CD4-positive, alpha-beta T cell (primary cell): Measurements from ENCODE around the gene PAIP2B. TPM values are rescaled to one million over a fixed set of nuclear protein-coding genes. Genes with fewer than 3 reads are reported as not detected.
"Not testable (repeated sequence)": the region's sequence is repeated elsewhere in the genome, so short reads cannot be mapped to it uniquely, and the experiment has no call there.

Experiments
- ATAC-seq: fragments of 200-7000 bp; cut with Tn5 transposase; one replicate; pipeline ENCODE4 v1.10.0; 2022; ENCODE audit warnings: mild to moderate bottlenecking; ENCODE audit not compliant: poor library complexity
- CTCF ChIA-PET: fragments of 350-600 bp; sonication (Branson Sonifier 250); formaldehyde crosslinking; loops from one replicate; lab custom pipeline; 2021; ENCODE audit warnings: antibody characterized with exemption, inconsistent platforms; lab: Charles Lee
- POLR2A ChIA-PET: fragments of 350-600 bp; sonication (Branson Sonifier 250); formaldehyde crosslinking; loops from one replicate; lab custom pipeline; 2021; ENCODE audit warnings: antibody characterized with exemption, inconsistent platforms; lab: Charles Lee
- DNase-seq, 14 experiments: peaks; one replicate each; pipeline ENCODE4 v3.0.0-alpha.2; 2013 to 2020; ENCODE audit warnings: mixed read lengths in 2 of 14
- H3K27ac ChIP-seq, 2 donors: one replicate each; pipeline versions ENCODE4 v1.5.1 to v1.7.0; 2013; ENCODE audit warnings: low read length in 2 of 2, low read depth in 1 of 2, mild to moderate bottlenecking in 1 of 2
- H3K27me3 ChIP-seq, 2 experiments: 1 replicate in 1 of 2; 2 replicates in 1 of 2; pipeline versions ENCODE4 v1.6.1 to v1.7.0; 2013; ENCODE audit warnings: low read length in 2 of 2, control low read depth in 1 of 2, mild to moderate bottlenecking in 1 of 2, moderate library complexity in 1 of 2; ENCODE audit not compliant: insufficient read depth in 2 of 2, control insufficient read depth in 1 of 2
- H3K36me3 ChIP-seq: one replicate; pipeline ENCODE4 v1.6.1; 2013; ENCODE audit warnings: low read length, control low read depth; ENCODE audit not compliant: insufficient read depth
- H3K4me1 ChIP-seq: one replicate; pipeline ENCODE4 v1.6.1; 2013; ENCODE audit warnings: low read length, control low read depth; ENCODE audit not compliant: insufficient read depth
- H3K4me3 ChIP-seq: one replicate; pipeline ENCODE4 v1.5.1; 2013; ENCODE audit warnings: mild to moderate bottlenecking, low read length, moderate library complexity
- H3K9me3 ChIP-seq, 2 experiments: 1 replicate in 1 of 2; 2 replicates in 1 of 2; pipeline versions ENCODE4 v1.6.1 to v1.7.0; 2013; ENCODE audit warnings: low read length in 2 of 2, mild to moderate bottlenecking in 2 of 2, control low read depth in 1 of 2, moderate library complexity in 1 of 2; ENCODE audit not compliant: control insufficient read depth in 1 of 2, insufficient read depth in 1 of 2
- H3K27ac Mint-ChIP-seq: one replicate; pipeline ENCODE4 v1.8.0; 2020; ENCODE audit warnings: mixed read lengths
- H3K27me3 Mint-ChIP-seq: one replicate; pipeline ENCODE4 v1.8.0; 2021; ENCODE audit warnings: mixed read lengths
- H3K36me3 Mint-ChIP-seq: one replicate; pipeline ENCODE4 v1.8.0; 2021; ENCODE audit warnings: low read depth, mixed read lengths
- H3K4me1 Mint-ChIP-seq: one replicate; pipeline ENCODE4 v1.8.0; 2021; ENCODE audit warnings: low read depth, mixed read lengths
- H3K4me3 Mint-ChIP-seq: one replicate; pipeline ENCODE4 v1.8.0; 2020; ENCODE audit warnings: mild to moderate bottlenecking, mixed read lengths
- H3K9me3 Mint-ChIP-seq: one replicate; pipeline ENCODE4 v1.8.0; 2020; ENCODE audit warnings: mixed read lengths
- intact Hi-C, 2 experiments: fragments of 100-400 bp; cut with DNase I in 1 of 2; cut with micrococcal nuclease in 1 of 2; formaldehyde crosslinking; loops; one replicate each; pipeline versions ENCODE4 v1.15.1 to v1.9.0; 2023 to 2025; cut with DNase I, micrococcal nuclease
- total RNA-seq, 174 experiments: library from RNA in 2 of 174; stranded (reverse) in 2 of 174; gene quantifications; one replicate each; pipeline ENCODE4 v1.2.3 and lab custom pipeline; 2021 to 2026
- TF ChIP-seq, protein P1 (sequence below): fragments of 200-600 bp; IDR thresholded peaks from one replicate; pipeline ENCODE4 v1.8.0; 2022; ENCODE audit warnings: antibody characterized with exemption, mild to moderate bottlenecking

The PAIP2B gene
- total RNA-seq, 2 experiments from 2014 or later, result 2.3 to 2.5 TPM

DNA sequence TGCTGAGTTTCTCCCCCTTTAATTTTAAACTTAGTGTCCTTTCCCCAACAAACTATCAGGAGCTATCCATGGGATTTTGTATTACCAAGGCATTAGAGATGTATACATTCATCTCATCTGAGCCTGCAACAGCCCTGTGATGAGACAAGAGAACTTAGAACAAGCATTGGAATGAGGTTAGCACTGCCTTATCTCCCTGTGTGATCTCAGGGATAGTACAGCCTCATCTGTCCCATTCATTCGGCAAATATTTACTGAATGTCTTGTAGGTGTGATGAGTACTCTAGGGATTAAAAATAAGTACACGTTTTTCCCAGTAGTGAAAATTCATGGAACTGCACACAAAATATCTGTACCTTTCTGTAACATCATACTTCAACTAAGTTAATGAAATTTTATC is 45.6 kb downstream of the PAIP2B start:
- H3K27ac Mint-ChIP-seq, result no peak overlapping the region
- POLR2A ChIA-PET, result interaction anchor here (0.6 kb wide), 1 partner anchor 11 kb away, joined by 3 read pairs; no protein-coding TSS in a partner anchor

DNA sequence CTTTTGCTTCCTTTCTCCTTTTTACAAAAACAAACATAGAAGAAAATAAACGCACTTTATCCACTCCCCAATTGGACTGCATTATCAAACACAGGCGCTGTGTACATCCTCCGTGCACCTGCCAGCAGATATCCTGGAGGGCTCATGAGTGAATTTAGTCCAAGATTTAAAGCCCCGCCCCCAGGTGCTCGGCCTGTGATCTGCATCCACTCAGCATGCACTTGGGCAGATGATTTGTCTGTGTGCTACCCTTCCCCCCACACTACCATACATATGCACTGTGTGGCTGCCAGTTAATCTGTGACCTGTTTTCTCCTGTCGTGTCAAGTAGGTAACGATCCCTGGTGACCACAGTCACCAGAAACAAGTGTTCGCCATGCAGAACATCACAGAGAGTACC is 48.1 kb downstream of the PAIP2B start:
- H3K27me3 ChIP-seq, H3K9me3 Mint-ChIP-seq, H3K9me3 ChIP-seq, H3K36me3 ChIP-seq, ATAC-seq, H3K4me3 Mint-ChIP-seq, H3K36me3 Mint-ChIP-seq, DNase-seq, H3K27ac Mint-ChIP-seq, CTCF ChIA-PET, POLR2A ChIA-PET, H3K27ac ChIP-seq, H3K27me3 Mint-ChIP-seq, intact Hi-C loops, H3K4me1 ChIP-seq, H3K4me3 ChIP-seq: not testable (repeated sequence)
- peaks cover 17% of the 10 kb centered on the region for H3K4me1 Mint-ChIP-seq

More for the DNA sequence above, 45.6 kb downstream of the PAIP2B start:
- H3K4me3 ChIP-seq, result no peak overlapping the region
- CTCF ChIA-PET, result no interaction called here
- intact Hi-C loops, result no loop called here
- no peak overlapping the region for H3K27ac ChIP-seq
- no peaks in the 10 kb centered on the region for H3K36me3 ChIP-seq
- no peaks in the 10 kb centered on the region for H3K27me3 Mint-ChIP-seq
- H3K9me3 Mint-ChIP-seq, result no peaks in the 10 kb centered on the region
- H3K9me3 ChIP-seq, result no peaks in the 10 kb centered on the region
- no peak for DNase-seq
- H3K4me1 ChIP-seq, result no peaks in the 10 kb centered on the region
- no peak for ATAC-seq
- no peaks in the 10 kb centered on the region for H3K36me3 Mint-ChIP-seq
- TF ChIP-seq, protein P1, sequence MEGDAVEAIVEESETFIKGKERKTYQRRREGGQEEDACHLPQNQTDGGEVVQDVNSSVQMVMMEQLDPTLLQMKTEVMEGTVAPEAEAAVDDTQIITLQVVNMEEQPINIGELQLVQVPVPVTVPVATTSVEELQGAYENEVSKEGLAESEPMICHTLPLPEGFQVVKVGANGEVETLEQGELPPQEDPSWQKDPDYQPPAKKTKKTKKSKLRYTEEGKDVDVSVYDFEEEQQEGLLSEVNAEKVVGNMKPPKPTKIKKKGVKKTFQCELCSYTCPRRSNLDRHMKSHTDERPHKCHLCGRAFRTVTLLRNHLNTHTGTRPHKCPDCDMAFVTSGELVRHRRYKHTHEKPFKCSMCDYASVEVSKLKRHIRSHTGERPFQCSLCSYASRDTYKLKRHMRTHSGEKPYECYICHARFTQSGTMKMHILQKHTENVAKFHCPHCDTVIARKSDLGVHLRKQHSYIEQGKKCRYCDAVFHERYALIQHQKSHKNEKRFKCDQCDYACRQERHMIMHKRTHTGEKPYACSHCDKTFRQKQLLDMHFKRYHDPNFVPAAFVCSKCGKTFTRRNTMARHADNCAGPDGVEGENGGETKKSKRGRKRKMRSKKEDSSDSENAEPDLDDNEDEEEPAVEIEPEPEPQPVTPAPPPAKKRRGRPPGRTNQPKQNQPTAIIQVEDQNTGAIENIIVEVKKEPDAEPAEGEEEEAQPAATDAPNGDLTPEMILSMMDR, result no peak
- H3K4me1 Mint-ChIP-seq, result peaks cover 5% of the 10 kb centered on the region
- H3K27me3 ChIP-seq, result no peaks in the 10 kb centered on the region
- H3K4me3 Mint-ChIP-seq, result no peak overlapping the region

DNA sequence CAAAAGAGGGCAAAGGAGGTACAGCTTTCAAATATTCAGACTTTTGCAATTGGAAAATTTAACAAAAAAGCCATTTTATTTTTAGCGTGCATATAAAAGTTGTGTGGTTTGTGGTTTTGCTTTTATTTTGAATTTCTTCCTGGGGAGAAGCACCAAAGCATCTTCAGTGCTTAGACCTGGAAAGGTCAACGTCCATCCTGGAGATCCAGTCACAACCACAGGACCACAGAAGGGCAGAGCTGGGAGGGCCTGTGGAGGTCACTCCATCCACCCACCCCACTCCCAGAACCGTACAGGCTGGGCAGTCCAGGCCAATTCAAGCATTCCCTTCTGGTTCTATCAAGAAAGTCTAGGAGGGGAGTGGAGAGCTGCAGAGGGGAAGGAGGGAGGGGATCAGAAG is 52.7 kb downstream of the PAIP2B start:
- Histone ChIP-seq H3K36me3 (no peaks in the 10 kb centered on the region), H3K27me3 (peaks cover 0 to 3% of the 10 kb centered on the region in 2 experiments), H3K27ac (no peak overlapping the region), H3K4me3 (no peak overlapping the region), H3K4me1 (no peaks in the 10 kb centered on the region), H3K9me3 (no peaks in the 10 kb centered on the region)
- intact Hi-C loops, result no loop called here
- CTCF ChIA-PET, result no interaction called here
- ATAC-seq (no peak), DNase-seq (no peak)
- Mint-ChIP-seq H3K9me3 (no peaks in the 10 kb centered on the region), H3K27ac (no peak overlapping the region), H3K4me1 (peaks cover 12% of the 10 kb centered on the region), H3K4me3 (no peak overlapping the region), H3K27me3 (no peaks in the 10 kb centered on the region), H3K36me3 (no peaks in the 10 kb centered on the region)
- TF ChIP-seq, protein P1, result no peak
- POLR2A ChIA-PET, result no interaction called here

DNA sequence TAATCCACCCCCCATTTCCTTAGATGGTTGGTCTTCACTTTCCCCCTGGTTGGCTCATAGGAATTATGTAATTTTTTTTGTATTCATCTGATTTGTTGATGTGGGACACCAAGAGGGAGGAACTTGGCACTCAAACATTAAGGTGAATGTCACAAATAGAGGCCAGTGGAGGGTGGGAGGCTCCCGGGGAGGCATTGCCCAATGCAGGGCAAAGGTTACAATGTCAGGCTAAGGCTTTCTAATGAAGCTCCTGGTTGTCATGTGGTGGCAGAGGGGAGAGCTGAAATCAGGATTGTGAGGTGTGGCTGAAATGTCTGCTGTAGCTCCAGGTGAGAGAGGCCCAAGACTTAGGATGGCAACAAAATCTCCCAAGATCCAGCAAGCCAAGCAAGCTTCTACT is 53.8 kb downstream of the PAIP2B start:
- TF ChIP-seq, protein P1, result no peak
- H3K9me3 Mint-ChIP-seq, result no peaks in the 10 kb centered on the region
- peaks cover 12% of the 10 kb centered on the region for H3K4me1 Mint-ChIP-seq
- DNase-seq (no peak), ATAC-seq (no peak)
- CTCF ChIA-PET, result no interaction called here
- peaks cover 0 to 3% of the 10 kb centered on the region in 2 experiments for H3K27me3 ChIP-seq
- intact Hi-C loops, result no loop called here
- no peaks in the 10 kb centered on the region for H3K36me3 ChIP-seq
- no peak overlapping the region for H3K27ac ChIP-seq
- POLR2A ChIA-PET, result no interaction called here
- no peak overlapping the region for H3K4me3 Mint-ChIP-seq
- H3K27ac Mint-ChIP-seq, result no peak overlapping the region
- H3K9me3 ChIP-seq, result no peaks in the 10 kb centered on the region
- H3K27me3 Mint-ChIP-seq, result no peaks in the 10 kb centered on the region
- H3K4me1 ChIP-seq, result no peaks in the 10 kb centered on the region
- no peaks in the 10 kb centered on the region for H3K36me3 Mint-ChIP-seq
- H3K4me3 ChIP-seq, result no peak overlapping the region
